HG02884 (cell line): ENCODE results near the gene ZNF580.

Source experiments
- ATAC-seq: cut with Tn5 transposase; IDR thresholded peaks from one replicate; pipeline ENCODE4 v1.9.1; 2021; ENCODE audit warnings: mild to moderate bottlenecking, moderate library complexity; ENCODE audit not compliant: unreplicated experiment

Gene ZNF580

DNA sequence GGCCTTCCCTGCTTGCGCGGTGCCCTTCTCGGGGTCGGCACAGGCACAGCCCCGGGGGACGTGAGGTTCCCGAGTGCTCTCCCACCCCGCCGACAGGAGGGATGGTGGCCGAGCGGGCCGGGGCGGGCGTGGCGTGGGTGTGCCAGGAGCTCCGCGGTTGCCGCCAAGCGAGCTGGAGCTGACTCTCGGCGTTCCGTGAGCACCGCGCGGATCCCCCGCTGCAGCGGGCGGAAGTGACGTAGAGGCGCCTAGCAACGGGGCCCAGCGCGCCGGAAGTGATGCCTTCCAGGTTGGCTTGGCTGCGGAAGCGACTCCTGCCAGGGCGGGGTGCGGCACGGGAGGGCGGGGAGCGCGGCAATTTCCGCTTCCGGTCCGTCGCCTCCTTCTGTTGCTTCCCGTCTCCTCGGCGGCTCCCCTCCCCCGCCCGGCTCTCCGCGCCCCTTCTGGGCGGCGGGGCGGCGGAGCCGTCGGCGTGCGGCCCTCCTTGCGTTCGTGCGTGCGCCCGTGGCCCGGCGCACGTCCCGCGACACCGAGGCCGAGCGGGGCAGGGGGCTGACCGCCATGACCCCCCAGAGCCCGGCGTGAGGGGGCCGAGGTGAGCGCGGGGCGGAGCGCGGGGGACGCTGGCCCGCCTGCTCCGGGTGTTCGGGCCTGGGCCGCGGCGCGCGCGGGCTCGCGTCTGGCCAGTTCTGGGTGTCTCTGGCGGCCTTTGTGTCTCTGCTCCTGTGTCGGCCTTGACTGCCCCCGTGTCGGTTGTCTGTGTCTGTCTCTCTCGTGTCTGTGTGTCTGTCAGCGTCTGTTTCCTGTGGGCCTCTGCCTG is 34.2 kb downstream of the ZNF580 start, which contains the start of gene EPN1:
EPN1 (plus strand) TSS at position 386 of the 820 bp plus-strand sequence. CDS start 3,402 bp downstream, outside the sequence.
- ATAC-seq: peak; percentile 61

DNA sequence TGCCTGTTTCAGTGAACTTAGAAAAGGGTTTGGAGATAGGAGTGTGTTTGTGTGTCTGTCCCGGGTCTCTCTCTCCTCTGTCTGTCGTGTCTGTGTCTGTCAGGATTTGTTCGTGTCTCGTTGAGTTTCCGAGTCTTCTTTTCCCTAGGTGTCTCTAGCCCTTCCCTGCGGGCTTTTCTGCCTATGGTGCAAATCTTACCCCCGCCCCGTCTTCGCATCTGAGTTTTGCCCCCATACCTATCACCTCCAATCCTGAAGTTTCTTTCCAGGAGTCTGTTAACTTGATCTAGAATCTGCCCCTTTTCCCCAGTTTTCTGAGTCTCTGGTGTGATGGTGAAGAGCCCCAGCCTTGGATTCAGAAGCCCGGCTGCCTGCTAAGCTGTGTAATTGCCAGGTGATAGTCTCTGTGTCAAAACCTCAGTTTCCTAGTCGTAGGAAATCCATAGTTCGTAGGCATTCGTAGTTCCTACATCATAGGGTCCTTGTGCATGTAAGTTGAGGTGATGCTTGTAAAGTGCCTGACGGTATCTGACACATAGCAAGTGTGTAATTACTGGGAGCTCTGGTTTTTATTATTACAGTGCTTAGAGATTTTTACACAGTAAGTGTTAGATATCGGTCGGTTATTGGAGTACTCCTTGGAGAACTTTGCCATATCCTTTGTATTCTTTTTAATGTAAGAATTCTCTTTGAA is 35.0 kb downstream of the ZNF580 start:
- no peak for ATAC-seq

DNA sequence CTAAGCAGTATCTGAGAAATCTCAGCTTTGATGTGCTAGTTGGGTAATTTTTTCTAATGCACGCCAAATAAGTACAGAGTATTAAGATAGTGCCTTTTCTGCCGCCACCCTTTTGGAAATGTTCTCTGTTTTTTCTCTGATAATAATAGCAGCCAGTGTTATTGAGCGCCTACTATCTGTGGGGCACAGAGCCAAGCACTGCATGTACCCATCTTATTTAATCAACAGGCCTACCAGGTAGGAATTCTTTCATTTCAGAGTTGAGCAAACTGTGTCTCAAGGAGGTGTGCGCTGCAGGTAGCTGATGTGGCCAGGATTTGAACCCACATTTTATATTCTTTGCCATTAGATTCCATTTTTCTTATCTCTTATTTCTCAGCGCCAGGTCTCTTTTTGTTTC is 35.6 kb downstream of the ZNF580 start:
- no peak for ATAC-seq

DNA sequence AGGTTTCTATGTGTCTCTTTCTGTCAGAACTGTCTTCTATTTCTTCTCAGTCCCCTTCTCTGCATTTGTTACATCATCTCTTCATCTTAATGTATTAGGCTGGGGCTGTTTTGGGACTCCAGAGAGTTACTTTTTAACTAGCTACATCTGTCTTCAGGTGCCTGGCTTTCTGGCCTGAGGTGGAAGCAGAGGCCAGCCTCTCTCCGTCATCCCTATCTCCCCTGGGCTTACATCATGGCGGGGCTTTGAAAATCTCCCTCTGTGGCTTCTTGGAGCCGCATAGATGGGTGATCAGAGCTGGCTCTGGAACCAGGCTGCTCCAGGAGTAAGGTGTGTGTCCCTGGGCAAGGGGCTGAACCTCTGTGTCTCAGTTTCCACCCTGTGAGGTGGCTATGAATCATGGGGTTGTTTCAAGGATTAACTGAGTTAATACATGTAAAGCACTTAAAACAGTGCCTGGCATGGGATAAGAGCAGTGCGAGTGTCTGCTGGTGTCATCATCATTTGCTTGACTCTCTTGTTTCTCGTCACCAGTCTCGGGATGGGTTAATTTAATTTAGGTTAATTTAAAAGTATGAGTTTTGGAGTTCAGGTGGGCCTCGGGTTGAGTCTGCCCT is 36.2 kb downstream of the ZNF580 start:
- ATAC-seq: no peak

DNA sequence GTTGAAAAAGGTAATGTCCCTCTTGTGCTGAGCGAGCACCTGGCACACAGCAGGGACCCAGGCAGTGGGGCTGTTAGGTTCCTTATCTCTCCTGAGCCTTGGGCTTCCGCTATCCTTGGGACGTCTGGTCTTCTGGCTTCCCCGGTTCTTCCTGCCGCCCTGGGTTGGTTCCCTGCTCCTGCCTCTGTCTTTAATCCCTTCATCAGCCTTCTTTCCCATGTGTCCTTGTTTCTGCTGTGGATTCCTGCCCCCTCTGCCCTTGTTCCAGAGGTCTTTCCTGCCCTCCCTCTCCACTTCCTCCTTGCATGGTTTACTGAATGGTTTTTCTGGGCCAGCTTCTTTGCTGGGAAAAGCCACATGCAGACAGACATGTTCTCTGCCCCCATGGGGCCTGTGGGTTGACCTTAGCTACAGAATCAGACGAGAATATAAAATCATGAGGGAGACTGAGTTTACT is 36.8 kb downstream of the ZNF580 start:
- no peak for ATAC-seq

DNA sequence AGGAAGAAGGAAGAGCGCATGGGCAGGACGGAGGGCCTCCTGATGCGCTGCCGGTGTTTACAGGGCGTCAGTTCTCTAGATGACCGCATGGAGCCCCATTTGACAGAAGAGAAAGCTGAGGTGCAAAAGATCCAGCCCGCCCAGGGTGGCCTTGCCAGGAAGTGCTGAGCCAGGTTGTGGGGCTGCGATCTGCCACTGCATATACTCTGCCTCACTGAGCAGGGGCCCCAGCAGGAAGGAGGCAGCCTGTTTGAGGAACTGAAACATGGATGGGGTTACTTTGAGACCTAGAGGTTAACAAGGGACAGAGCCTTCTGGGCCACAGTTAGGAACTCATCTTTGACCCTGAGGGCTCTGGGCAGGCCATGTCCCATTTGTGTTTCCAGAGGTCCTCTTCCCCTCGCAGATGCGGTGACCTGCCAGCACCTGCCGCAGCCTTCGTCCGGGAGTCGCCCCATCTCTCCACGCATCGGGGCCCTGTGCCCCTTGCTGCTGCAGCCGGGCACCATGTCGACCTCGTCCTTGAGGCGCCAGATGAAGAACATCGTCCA is 37.4 kb downstream of the ZNF580 start:
- peak; percentile 61 for ATAC-seq

DNA sequence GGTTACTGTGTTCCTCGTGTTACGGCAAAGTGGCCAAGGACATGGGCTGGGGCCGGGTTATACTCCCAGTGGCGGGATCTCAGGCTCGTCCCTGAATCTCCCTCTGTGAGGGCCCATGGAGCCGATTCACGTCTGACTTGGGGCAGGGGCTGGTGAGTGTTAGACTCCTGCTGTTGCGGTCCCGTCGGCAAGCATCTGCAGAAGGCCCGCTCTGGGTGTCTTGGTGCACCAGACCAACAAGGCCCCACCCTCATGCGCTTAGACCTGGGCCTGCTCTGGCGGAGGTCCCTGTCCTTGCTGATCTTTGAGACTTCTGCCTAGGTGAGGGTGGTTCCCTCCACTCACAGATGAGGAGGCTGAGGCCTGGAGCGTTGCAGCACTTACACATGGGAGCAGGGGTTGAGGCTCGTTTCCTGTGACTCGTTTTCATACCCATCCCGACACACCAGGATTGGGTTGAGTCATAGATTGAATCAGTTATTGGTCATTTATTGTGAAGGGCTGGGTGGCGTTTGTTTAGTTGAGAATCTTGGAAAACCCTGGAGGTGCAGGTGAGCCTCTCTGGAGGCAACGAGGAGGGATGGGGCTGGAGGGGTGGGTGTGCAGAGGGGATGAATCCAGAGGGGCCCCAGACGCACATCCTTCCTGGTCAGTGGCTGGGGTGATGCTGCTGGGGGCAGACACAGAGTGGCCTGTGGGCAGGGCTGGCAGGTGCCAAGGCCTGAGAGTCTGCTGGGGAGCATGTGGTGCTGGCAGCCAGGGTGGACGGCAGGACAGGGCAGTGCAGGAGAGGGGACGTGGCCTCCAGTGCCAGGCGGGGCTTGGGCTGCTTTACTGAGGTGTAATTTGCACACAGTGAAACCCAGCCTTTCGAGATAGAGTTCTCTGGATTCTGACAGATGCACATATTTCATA is 38.8 kb downstream of the ZNF580 start:
- ATAC-seq: no peak

DNA sequence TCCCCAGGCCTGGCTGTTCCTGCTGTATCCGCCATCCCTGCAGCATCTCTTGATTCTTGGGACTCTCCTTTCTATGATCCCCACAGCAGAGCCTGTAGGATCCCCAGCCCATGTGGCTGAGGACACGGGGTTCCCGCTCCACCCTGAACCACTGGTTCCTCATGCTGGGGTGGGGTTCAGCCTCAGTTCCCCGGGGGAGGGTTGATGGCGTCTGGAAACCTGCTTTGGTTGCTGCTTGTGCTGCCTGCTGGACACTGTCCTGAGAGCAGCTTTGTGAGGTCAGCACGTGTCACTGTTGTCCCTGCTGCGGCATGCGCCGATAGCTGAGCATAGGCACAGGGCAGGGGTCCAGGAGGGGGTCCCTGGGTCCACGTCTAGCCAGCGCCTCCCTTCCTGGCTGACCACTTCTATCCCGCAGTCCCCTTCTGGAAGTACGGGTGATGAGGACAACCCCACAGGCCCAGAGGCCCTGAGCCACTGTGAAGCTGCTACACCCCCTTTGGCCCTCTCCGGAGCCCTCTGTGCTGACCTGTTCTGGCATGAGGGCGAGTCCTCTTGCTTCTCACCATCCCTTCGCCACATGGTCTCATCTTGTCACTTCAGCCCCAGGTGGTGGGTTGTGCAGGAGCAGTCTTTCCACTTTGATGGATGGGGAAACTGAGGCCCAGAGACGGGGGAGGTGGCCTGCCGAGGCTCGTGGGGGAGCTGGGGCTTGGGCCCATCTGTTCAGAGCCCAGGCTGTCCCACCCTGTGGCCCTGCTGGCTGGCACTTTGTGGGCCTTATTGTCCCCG is 39.7 kb downstream of the ZNF580 start:
- ATAC-seq: no peak

DNA sequence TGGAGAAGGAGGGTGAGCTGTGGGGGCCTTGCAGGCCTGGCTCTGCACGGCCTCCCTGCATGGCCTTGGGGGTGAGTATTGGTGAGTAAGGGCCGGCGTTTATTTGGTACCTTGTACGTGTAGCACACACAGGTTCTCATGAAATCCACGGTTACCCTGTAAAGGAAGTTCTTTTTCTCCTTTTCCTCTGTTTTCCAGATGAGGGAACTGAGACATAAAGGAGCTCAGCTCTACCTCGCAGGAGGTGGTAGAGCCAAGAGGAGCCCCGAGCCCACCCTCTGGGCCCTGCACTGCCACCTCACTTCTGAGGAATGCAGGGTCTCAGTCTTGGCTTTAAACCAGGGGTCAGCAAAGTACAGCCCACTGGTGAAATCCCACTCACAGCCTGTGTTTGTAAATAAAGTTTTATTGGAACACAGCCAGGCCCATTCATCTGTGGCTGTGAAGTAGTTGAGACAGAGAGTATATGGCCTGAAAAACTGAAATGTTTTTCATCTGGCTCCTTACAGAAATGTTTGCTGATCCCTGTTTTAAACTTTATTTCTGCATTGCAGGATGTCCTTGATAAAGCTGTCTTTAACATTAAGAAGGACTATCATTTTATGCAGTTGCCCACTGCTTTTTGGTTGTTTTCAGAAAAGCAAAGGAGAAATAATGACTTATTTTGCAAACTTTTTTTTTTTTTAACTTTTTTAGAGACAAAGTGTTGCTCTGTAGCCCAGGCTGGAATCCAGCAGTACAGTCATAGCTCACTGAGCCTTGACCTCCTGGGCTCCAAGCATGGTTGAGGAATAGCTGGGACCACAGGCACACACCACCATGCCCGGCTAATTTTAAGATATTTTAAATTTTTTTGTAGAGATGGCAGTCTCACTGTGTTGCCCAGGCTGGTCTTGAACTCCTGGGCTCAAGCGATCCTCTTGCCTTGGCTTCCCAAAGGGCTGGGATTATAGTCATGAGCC is 40.6 kb downstream of the ZNF580 start:
- no peak for ATAC-seq

DNA sequence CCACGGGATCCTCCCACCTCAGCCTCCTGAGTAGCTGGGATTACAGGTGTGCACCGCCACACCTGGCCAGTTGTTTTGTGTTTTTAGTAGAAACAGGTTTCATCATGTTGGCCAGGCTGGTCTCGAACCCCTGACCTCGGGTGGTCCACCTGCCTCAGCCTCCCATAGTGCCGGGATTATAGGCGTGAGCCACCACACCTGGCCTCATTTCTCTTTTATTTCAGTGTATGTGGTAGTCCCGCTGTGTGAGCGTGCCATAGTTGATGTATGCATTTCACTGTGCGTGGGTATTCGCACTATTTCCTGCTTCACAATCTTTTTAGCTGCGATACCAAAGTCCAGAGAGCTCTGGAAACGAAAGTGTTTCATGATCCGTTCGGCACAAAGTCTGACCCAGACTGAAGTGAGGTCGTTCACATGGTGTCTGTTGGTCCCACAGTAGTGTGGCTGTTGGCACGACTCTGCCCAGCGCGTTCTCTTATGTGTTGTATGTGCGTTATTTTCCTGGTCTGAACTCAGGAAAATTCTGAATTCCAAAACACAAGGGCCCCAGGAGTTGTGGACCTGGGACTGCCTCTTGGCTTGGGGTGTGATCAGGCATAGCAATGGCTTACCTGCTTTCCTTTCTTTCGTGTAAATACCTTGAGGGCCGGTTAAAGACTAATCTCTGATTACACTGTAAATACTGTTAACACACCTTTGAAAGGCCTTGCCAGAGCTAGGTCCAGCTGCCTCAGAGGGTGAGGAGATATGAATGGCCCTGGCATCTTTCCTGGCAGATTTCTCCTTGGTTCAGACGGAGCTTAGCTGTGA is 42.9 kb downstream of the ZNF580 start:
- no peak for ATAC-seq

DNA sequence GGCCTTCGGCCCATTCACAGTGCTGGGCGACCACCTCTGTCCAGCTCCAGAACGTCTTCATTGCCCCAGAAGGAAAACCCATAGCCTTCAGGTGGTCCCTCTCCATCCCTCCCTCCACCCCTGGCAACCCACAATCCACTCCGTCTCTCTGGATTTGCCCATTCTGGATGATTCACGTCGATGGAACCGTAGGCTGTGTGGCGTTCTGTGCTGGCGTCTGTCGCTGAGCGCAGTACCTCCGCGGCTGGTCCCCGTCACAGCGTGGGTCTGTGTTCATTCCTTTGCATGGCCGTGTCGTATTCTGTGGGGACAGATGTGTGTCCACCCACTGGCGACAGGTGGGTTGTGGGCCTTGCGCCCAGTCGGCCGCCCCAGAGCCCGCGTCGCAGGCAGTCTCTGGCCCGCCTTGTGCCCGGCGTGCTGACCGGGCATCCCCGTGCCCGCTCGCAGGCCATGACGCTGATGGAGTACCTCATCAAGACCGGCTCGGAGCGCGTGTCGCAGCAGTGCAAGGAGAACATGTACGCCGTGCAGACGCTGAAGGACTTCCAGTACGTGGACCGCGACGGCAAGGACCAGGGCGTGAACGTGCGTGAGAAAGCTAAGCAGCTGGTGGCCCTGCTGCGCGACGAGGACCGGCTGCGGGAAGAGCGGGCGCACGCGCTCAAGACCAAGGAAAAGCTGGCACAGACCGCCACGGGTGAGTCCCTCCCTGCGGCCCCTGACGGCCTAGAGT is 44.3 kb downstream of the ZNF580 start:
- ATAC-seq: no peak

DNA sequence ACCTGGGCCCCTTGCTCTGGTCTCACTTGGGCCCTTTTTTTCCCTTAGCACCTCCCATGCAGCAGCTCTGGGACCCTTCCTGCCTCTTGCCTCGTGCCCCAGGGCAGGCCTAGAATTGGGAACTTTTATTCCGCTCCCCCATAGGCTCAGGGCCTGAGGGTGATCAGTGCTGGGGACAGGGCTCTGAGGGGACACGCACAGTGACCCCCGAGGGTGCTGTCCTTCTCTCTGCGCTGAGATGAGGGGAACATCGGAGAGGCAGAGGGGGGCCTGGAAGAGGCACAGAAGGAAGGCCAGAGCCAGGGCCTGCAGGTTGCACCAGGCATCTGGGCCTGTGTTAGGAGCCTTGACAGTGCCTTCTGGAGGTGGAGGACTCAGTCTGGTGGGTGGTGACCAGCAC is 45.0 kb downstream of the ZNF580 start:
- no peak for ATAC-seq

DNA sequence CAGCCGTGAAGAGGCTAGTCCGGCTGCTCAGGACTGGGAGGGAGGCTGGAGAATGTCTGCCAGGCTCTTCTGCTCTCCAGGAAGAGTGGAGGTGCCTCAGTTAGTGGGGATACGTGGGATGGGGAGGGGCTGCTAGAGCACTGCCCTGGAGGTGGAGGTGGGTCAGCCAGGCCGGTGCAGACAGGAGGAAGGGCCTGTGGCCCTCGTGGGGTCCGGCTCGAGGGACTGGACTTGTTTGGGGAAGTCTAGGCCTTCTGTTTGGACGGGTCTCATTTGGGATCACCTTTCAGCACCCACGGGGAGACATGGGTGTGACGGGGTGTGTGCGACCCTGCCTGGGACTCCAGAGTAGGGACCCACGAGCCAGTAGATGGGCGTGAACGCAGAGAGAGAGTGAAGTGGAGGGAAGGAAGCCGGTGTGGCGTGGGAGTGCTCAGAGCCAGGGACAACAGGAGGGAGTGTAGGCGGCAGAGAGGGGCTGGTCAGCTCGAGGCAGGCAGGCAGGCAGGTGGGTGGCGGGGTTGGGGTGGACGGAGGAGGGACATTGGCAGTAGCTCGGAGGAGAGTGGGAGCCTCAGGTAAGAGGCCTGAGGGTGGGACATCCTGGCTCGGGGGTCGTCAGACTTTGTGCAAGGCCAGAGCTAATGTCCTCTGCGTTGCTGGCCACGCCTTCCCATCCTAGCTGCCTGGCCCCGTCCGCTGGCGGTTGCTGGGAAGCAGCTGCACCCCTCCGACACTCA is 45.7 kb downstream of the ZNF580 start:
- no peak for ATAC-seq

DNA sequence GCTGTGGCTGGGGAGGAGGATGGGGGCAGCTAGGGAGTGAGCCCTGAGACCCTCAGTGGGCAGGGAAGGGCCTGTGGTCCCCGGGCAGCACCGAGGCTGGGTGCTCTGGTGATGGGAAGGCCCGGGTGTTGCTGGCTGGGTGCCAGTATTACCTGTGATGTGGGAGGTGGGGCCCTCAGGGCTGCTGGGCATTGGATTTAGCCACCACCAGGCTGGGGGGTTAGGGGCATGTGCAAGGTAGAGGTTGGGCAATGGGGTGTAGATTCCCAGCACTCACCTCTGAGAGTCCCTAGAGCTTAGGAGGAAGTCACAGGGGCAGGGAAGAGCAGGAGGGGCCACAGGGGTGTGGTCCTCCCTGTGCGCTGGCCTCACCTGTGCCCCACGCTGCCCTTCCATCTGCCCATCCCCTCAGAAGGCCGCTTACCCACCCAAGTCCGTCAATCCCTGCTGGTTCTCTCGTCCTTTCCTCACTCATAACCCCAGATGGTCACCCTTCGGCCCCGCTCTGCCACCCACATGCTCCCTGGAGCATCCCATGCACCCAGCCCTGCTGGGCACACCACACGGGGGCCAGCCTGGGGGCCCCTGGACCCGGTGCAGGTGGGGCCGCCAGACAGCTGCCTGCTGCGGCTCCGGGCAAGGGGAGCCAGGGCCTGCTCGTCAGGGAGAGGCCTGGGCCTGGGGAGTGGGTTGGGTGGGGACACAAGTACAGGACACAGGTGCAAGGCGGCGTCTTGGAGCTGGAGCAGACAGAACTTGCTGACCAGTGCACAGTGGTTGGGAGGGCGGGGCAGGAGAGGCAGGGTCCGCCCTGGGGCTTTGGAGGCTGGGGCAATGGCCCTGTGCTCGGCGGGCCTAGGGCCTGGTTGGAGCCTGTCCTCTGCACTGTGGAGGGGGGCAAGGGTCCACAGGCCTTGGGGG is 46.7 kb downstream of the ZNF580 start:
- no peak for ATAC-seq
